GM18508 (cell line): ENCODE results near the gene CIAO3.

Experiments used
- ATAC-seq: cut with Tn5 transposase; IDR thresholded peaks from one replicate; pipeline ENCODE4 v1.9.1; 2021; ENCODE audit warnings: moderate number of reproducible peaks; ENCODE audit not compliant: insufficient read depth, unreplicated experiment

CIAO3 gene

GRCh38 chr16:740764-741505 lies at the start of gene CIAO3:
CIAO3 (minus strand) TSS chr16:740997; CDS start chr16:740985, 12 bp downstream.
- no peak for ATAC-seq

GRCh38 chr16:790086-790485 lies 49.3 kb upstream of the CIAO3 start:
- no peak for ATAC-seq

- ATAC-seq = no peak
Observed at GRCh38 chr16:789191-789850, 48.5 kb upstream of the CIAO3 start.

GRCh38 chr16:788399-789126 lies 47.8 kb upstream of the CIAO3 start, which contains the start of gene CHTF18:
CHTF18 (plus strand) TSS chr16:788620; CDS start chr16:788685, 65 bp downstream.
- no peak for ATAC-seq

GRCh38 chr16:787978-788398 lies 47.2 kb upstream of the CIAO3 start, which contains the start of gene RPUSD1:
RPUSD1 (minus strand) TSS chr16:788381; CDS start chr16:787737, 644 bp downstream.
- ATAC-seq = no peak

GRCh38 chr16:787321-787966 lies 46.6 kb upstream of the CIAO3 start:
- ATAC-seq = no peak

GRCh38 chr16:785563-786535 lies 45.1 kb upstream of the CIAO3 start:
- no peak for ATAC-seq

- ATAC-seq = no peak
Observed at GRCh38 chr16:784431-784830, 43.6 kb upstream of the CIAO3 start.

- no peak for ATAC-seq
Observed at GRCh38 chr16:783404-784161, 42.8 kb upstream of the CIAO3 start.

- ATAC-seq = no peak
Observed at GRCh38 chr16:782766-783403, 42.1 kb upstream of the CIAO3 start.

GRCh38 chr16:782258-782657 lies 41.5 kb upstream of the CIAO3 start:
- no peak for ATAC-seq

- ATAC-seq = no peak
Observed at GRCh38 chr16:781346-782010, 40.7 kb upstream of the CIAO3 start.

GRCh38 chr16:780296-780695 lies 39.5 kb upstream of the CIAO3 start:
- ATAC-seq = no peak

GRCh38 chr16:779561-779960 lies 38.8 kb upstream of the CIAO3 start:
- ATAC-seq = no peak

GRCh38 chr16:778909-779527 lies 38.2 kb upstream of the CIAO3 start:
- ATAC-seq = no peak

- no peak for ATAC-seq
Observed at GRCh38 chr16:778447-778846, 37.6 kb upstream of the CIAO3 start.

- no peak for ATAC-seq
Observed at GRCh38 chr16:777826-778225, 37.0 kb upstream of the CIAO3 start.
